GM12878 (cell line): ENCODE data around the gene STK17A. TPM values are rescaled to one million over a fixed set of nuclear protein-coding genes. Genes with fewer than 3 reads are reported as not detected.

Source experiments
- ATF3 ChIP-seq: IDR thresholded peaks from 2 replicates; pipeline ENCODE4 v1.6.1; 2011; ENCODE audit warnings: low read depth, mild to moderate bottlenecking, low read length, moderate library complexity, borderline replicate concordance; ENCODE audit errors: extremely low read depth
- BCL3 ChIP-seq: IDR thresholded peaks from 2 replicates; pipeline ENCODE4 v1.6.1; 2011; ENCODE audit warnings: borderline replicate concordance, low read depth, mild to moderate bottlenecking, moderate library complexity, low read length; ENCODE audit not compliant: insufficient read depth, poor library complexity, severe bottlenecking
- CREB1 ChIP-seq: IDR thresholded peaks from 2 replicates; pipeline ENCODE4 v1.6.1; 2012; ENCODE audit warnings: low read depth, mild to moderate bottlenecking, inconsistent platforms
- FOXK2 ChIP-seq: fragments of 450-650 bp; IDR thresholded peaks from 2 replicates; pipeline ENCODE4 v1.6.1; 2017; ENCODE audit warnings: mild to moderate bottlenecking, moderate library complexity
- MEF2B ChIP-seq: fragments of 450-650 bp; IDR thresholded peaks from 2 replicates; pipeline ENCODE4 v1.6.1; 2018; ENCODE audit warnings: mild to moderate bottlenecking, moderate library complexity; ENCODE audit not compliant: partially characterized antibody, poor library complexity, severe bottlenecking
- MLLT1 ChIP-seq: fragments of 450-650 bp; IDR thresholded peaks from 2 replicates; pipeline ENCODE4 v1.6.1; 2016; ENCODE audit warnings: mild to moderate bottlenecking
- MTA2 ChIP-seq: fragments of 450-650 bp; IDR thresholded peaks from 2 replicates; pipeline ENCODE4 v1.6.1; 2016; ENCODE audit warnings: low read depth, mild to moderate bottlenecking, moderate library complexity
- MYC ChIP-seq: IDR thresholded peaks from 2 replicates; pipeline ENCODE4 v1.6.1; 2011; ENCODE audit warnings: mild to moderate bottlenecking, low read length, moderate library complexity, inconsistent platforms; ENCODE audit not compliant: insufficient read depth, insufficient replicate concordance, insufficient read length, severe bottlenecking
- NFXL1 ChIP-seq: fragments of 450-650 bp; IDR thresholded peaks from 2 replicates; pipeline ENCODE4 v1.6.1; 2017; ENCODE audit warnings: antibody characterized with exemption, mild to moderate bottlenecking, borderline replicate concordance
- NR2C1 ChIP-seq: fragments of 450-650 bp; IDR thresholded peaks from 2 replicates; pipeline ENCODE4 v1.6.1; 2017; ENCODE audit warnings: antibody characterized with exemption, mild to moderate bottlenecking, moderate library complexity
- PKNOX1 ChIP-seq: fragments of 450-650 bp; IDR thresholded peaks from 2 replicates; pipeline ENCODE4 v1.6.1; 2016; ENCODE audit warnings: mild to moderate bottlenecking
- RAD21 ChIP-seq: IDR thresholded peaks from 2 replicates; pipeline ENCODE4 v1.6.1; 2011; ENCODE audit warnings: mild to moderate bottlenecking, low read depth, low read length, moderate library complexity; ENCODE audit not compliant: insufficient read depth
- RELA ChIP-seq: fragments of 450-650 bp; IDR thresholded peaks from 2 replicates; pipeline ENCODE4 v1.8.0; 2014; ENCODE audit warnings: borderline replicate concordance; ENCODE audit not compliant: partially characterized antibody
- RFX5 ChIP-seq: IDR thresholded peaks from 2 replicates; pipeline ENCODE4 v1.6.1; 2011; ENCODE audit warnings: low read depth, low read length, improper control_type of control experiment
- SIN3A ChIP-seq: IDR thresholded peaks from 2 replicates; pipeline ENCODE4 v1.6.1; 2012; ENCODE audit warnings: low read depth, low read length, improper control_type of control experiment
- SP1 ChIP-seq: IDR thresholded peaks from one replicate; pipeline ENCODE4 v1.6.1; 2011; ENCODE audit warnings: low read depth, low read length
- TCF7 ChIP-seq: IDR thresholded peaks from 2 replicates; pipeline ENCODE4 v1.6.1; 2014; ENCODE audit warnings: antibody characterized with exemption, borderline replicate concordance
- USF2 ChIP-seq: IDR thresholded peaks from 2 replicates; pipeline ENCODE4 v1.6.1; 2011; ENCODE audit warnings: low read depth, low read length, improper control_type of control experiment, borderline replicate concordance
- ZBTB33 ChIP-seq: fragments of 450-650 bp; IDR thresholded peaks from 2 replicates; pipeline ENCODE4 v1.6.1; 2017; ENCODE audit warnings: mild to moderate bottlenecking
- ZNF24 ChIP-seq: fragments of 450-650 bp; IDR thresholded peaks from 2 replicates; pipeline ENCODE4 v1.6.1; 2017; ENCODE audit warnings: antibody characterized with exemption, mild to moderate bottlenecking
- ZNF622 ChIP-seq: fragments of 450-650 bp; IDR thresholded peaks from 2 replicates; pipeline ENCODE4 v1.6.1; 2017; ENCODE audit warnings: mild to moderate bottlenecking, inconsistent platforms
- polyA plus RNA-seq, 11 experiments: library from polyadenylated mRNA; depleted of rRNA in 4 of 11; unstranded in 6 of 11; stranded (reverse) in 5 of 11; fragments of >200 nt; fragmentation: Nextera tagmentation in 4 of 11; fragmentation: Illumina TruSeq in 1 of 11; extraction: Ambion mirVana in 4 of 11; extraction: Trizol in 1 of 11; gene quantifications; 1 replicate in 1 of 11; 2 replicates in 10 of 11; pipeline versions ENCODE4 v1.2.1 to v1.2.3, GENCODE V29; 2011 to 2016; ENCODE audit warnings: inconsistent platforms in 2 of 11, missing spikeins in 2 of 11, low read depth in 1 of 11
- total RNA-seq, 4 experiments: library from RNA; depleted of rRNA in 3 of 4; stranded (reverse); fragments of >200 nt in 3 of 4; fragmentation: Illumina TruSeq in 1 of 4; extraction: Trizol in 1 of 4; gene quantifications; 2 replicates each; pipeline versions ENCODE4 v1.2.1 to v1.2.3, GENCODE V29; 2013 to 2021

Gene STK17A
- total and polyA plus RNA-seq, 10 of the 15 experiments (the other 5 are each of a cell fraction or from before 2014, with no cell fraction given), result 18.5 to 91.6 (median 70.8) TPM

- TF ChIP-seq ZBTB33 (no peak), ZNF622 (no peak), RAD21 (no peak), NFXL1 (no peak), ZNF24 (0 out of 2 replicates have a peak, but pooled peaks have one; percentile 50), FOXK2 (no peak), MLLT1 (peak; percentile 91), SP1 (peak; percentile 77), USF2 (no peak), BCL3 (peak; percentile 96), MEF2B (peak; percentile 96), SIN3A (no peak), PKNOX1 (peak; percentile 23; the same call in 1 of the 2 replicates), MTA2 (peak; percentile 91), RELA (peak; percentile 67), MYC (no peak), RFX5 (no peak), NR2C1 (no peak), CREB1 (peak; percentile 63), ATF3 (no peak), TCF7 (no peak)
Measured at GRCh38 chr7:43648473-43649406, 65.8 kb downstream of the STK17A start (continued).
